Suprapubic skin (tissue), 4 donors: ENCODE results near the gene BMPR2. TPM values are rescaled to one million over a fixed set of nuclear protein-coding genes. Genes with fewer than 3 reads are reported as not detected.

Source experiments
- DNase-seq, 2 donors: peaks; one replicate each; pipeline ENCODE4 v3.0.0-alpha.2; 2019; ENCODE audit warnings: low spot score in 2 of 2
- H3K27ac ChIP-seq: fragments of 200-600 bp; sonication (generic); one replicate; pipeline ENCODE4 v1.5.1; 2019
- H3K27me3 ChIP-seq: fragments of 200-600 bp; sonication (generic); one replicate; pipeline ENCODE4 v1.5.1; 2019
- H3K36me3 ChIP-seq: fragments of 200-600 bp; sonication (generic); one replicate; pipeline ENCODE4 v1.5.1; 2019
- H3K4me1 ChIP-seq: fragments of 200-600 bp; sonication (generic); one replicate; pipeline ENCODE4 v1.5.1; 2019
- H3K4me3 ChIP-seq: fragments of 200-600 bp; sonication (generic); one replicate; pipeline ENCODE4 v1.5.1; 2019; ENCODE audit warnings: mild to moderate bottlenecking
- H3K9me3 ChIP-seq: fragments of 200-600 bp; sonication (generic); one replicate; pipeline ENCODE4 v1.5.1; 2019
- EP300 ChIP-seq: sonication (generic); formaldehyde crosslinking; IDR thresholded peaks from one replicate; pipeline ENCODE4 v1.6.1; 2017; ENCODE audit warnings: antibody characterized with exemption
- POLR2A ChIP-seq, 2 donors: fragments of 450-650 bp; IDR thresholded peaks; one replicate each; pipeline ENCODE4 v1.6.1; 2017; ENCODE audit warnings: antibody characterized with exemption in 2 of 2, mild to moderate bottlenecking in 2 of 2, moderate library complexity in 2 of 2
- POLR2AphosphoS5 ChIP-seq, 3 donors: sonication (generic); formaldehyde crosslinking; IDR thresholded peaks; one replicate each; pipeline ENCODE4 v1.6.1; 2017; ENCODE audit warnings: antibody characterized with exemption in 3 of 3
- WGBS: methylation state at CpG from one replicate; pipeline ENCODE4 v1.1.5; 2018; 5-methylcytosine and 5-hydroxymethylcytosine counted together
- total RNA-seq, 4 donors: library from RNA; depleted of rRNA; stranded (reverse); fragments of >200 nt; gene quantifications; one replicate each; pipeline ENCODE4 v1.1.0, GENCODE V29; 2016
- TF ChIP-seq, protein P1 (sequence below), 2 donors: fragments of 200-600 bp in 1 of 2; fragments of 450-650 bp in 1 of 2; sonication (generic) in 1 of 2; IDR thresholded peaks; one replicate each; pipeline ENCODE4 v1.5.1; 2016 to 2019; ENCODE audit warnings: antibody characterized with exemption in 2 of 2, mild to moderate bottlenecking in 1 of 2, moderate library complexity in 1 of 2

The BMPR2 gene
- total RNA-seq, 4 donors from 2014 or later: 37.8 to 47.1 (median 42.3) TPM

GRCh38 chr2:202408546-202409140 is 32.5 kb downstream of the BMPR2 start:
- 70% methylated on average over 6 of the region's 6 CpGs for WGBS

DNA sequence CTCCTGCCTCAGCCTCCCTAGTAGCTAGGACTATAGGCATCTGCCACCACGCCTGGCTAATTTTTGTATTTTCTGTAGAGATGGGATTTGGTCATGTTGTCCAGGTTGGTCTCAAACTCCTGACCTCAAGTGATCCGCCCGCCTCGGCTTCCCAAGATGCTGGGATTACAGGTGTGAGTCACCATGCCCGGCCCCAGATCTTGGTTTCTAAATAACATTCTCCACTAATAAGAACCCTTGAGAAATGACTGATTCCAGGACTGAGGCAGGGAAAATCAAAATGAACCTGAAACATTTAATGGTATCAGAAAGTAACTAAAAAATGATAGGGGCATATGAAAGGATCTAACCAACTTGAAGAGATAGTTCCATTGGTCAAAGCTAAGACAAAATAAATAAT is 34.0 kb downstream of the BMPR2 start:
- Histone ChIP-seq H3K4me1 (peaks cover 9% of the 10 kb centered on the region), H3K27me3 (no peaks in the 10 kb centered on the region)

More at GRCh38 chr2:202408546-202409140, 32.5 kb downstream of the BMPR2 start:
- TF ChIP-seq, protein P1, sequence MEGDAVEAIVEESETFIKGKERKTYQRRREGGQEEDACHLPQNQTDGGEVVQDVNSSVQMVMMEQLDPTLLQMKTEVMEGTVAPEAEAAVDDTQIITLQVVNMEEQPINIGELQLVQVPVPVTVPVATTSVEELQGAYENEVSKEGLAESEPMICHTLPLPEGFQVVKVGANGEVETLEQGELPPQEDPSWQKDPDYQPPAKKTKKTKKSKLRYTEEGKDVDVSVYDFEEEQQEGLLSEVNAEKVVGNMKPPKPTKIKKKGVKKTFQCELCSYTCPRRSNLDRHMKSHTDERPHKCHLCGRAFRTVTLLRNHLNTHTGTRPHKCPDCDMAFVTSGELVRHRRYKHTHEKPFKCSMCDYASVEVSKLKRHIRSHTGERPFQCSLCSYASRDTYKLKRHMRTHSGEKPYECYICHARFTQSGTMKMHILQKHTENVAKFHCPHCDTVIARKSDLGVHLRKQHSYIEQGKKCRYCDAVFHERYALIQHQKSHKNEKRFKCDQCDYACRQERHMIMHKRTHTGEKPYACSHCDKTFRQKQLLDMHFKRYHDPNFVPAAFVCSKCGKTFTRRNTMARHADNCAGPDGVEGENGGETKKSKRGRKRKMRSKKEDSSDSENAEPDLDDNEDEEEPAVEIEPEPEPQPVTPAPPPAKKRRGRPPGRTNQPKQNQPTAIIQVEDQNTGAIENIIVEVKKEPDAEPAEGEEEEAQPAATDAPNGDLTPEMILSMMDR (IDR thresholded peaks at IDR 0.05): no peak
- TF ChIP-seq EP300 (no peak), POLR2AphosphoS5 (IDR thresholded peaks at IDR 0.05) (no peak), POLR2A (IDR thresholded peaks at IDR 0.05) (no peak)
- Histone ChIP-seq H3K36me3 (no peaks in the 10 kb centered on the region), H3K9me3 (no peaks in the 10 kb centered on the region), H3K27ac (no peak overlapping the region), H3K27me3 (no peaks in the 10 kb centered on the region), H3K4me1 (peaks cover 9% of the 10 kb centered on the region), H3K4me3 (no peak overlapping the region)
- DNase-seq: no peak

GRCh38 chr2:202411097-202411496 is 35.0 kb downstream of the BMPR2 start:
- TF ChIP-seq POLR2AphosphoS5 (IDR thresholded peaks at IDR 0.05) (no peak), EP300 (no peak), POLR2A (IDR thresholded peaks at IDR 0.05) (no peak)
- TF ChIP-seq, protein P1 (IDR thresholded peaks at IDR 0.05): no peak
- DNase-seq: no peak
- no peak overlapping the region for H3K27ac ChIP-seq
- no peaks in the 10 kb centered on the region for H3K36me3 ChIP-seq
- no peaks in the 10 kb centered on the region for H3K27me3 ChIP-seq
- peaks cover 9% of the 10 kb centered on the region for H3K4me1 ChIP-seq
- no peaks in the 10 kb centered on the region for H3K9me3 ChIP-seq
- 88% methylated on average over 1 of the region's 1 CpG for WGBS
- H3K4me3 ChIP-seq: no peak overlapping the region

More for the DNA sequence above, 34.0 kb downstream of the BMPR2 start:
- no peak for DNase-seq
- no peak overlapping the region for H3K4me3 ChIP-seq
- TF ChIP-seq, protein P1 (IDR thresholded peaks at IDR 0.05): no peak
- TF ChIP-seq EP300 (no peak), POLR2AphosphoS5 (IDR thresholded peaks at IDR 0.05) (no peak), POLR2A (IDR thresholded peaks at IDR 0.05) (no peak)
- H3K27ac ChIP-seq: no peak overlapping the region
- 100% methylated on average over 5 of the region's 5 CpGs for WGBS
- H3K36me3 ChIP-seq: no peaks in the 10 kb centered on the region
- H3K9me3 ChIP-seq: no peaks in the 10 kb centered on the region

- Histone ChIP-seq H3K4me1 (no peaks in the 10 kb centered on the region), H3K4me3 (no peak overlapping the region), H3K36me3 (no peaks in the 10 kb centered on the region), H3K27ac (no peak overlapping the region), H3K27me3 (no peaks in the 10 kb centered on the region), H3K9me3 (no peaks in the 10 kb centered on the region)
- DNase-seq: no peak
- 96% methylated on average over 1 of the region's 1 CpG for WGBS
- TF ChIP-seq POLR2AphosphoS5 (IDR thresholded peaks at IDR 0.05): no peak
- no peak for TF ChIP-seq EP300
- TF ChIP-seq, protein P1 (IDR thresholded peaks at IDR 0.05): no peak
- TF ChIP-seq POLR2A (IDR thresholded peaks at IDR 0.05): no peak
These were observed 41.9 kb downstream of the BMPR2 start for GRCh38 chr2:202418027-202418426.

DNA sequence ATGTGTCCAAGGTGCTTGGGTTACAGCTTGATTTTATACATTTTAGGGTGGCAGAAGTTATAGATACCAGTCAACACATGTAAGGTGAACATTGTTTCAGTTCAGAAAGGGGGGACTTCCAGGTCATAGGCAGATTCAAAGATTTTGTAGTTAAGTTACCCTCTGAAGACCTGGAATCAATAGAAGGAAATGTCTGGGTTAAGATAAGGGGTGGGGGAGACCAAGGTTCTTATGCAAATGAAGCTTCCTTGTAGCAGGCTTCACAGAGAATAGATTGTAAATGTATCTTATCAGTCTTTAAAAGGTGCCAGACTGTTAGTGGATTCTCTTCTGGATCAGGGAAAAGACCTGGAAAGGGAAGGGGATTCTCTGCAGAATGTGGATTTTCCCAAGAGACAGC is 42.4 kb downstream of the BMPR2 start:
- H3K9me3 ChIP-seq: no peaks in the 10 kb centered on the region
- H3K27ac ChIP-seq: no peak overlapping the region
- TF ChIP-seq POLR2AphosphoS5 (IDR thresholded peaks at IDR 0.05) (no peak), EP300 (no peak), POLR2A (IDR thresholded peaks at IDR 0.05) (no peak)
- TF ChIP-seq, protein P1 (IDR thresholded peaks at IDR 0.05): no peak
- H3K4me1 ChIP-seq: no peaks in the 10 kb centered on the region
- H3K4me3 ChIP-seq: no peak overlapping the region
- H3K27me3 ChIP-seq: no peaks in the 10 kb centered on the region
- H3K36me3 ChIP-seq: no peaks in the 10 kb centered on the region
- DNase-seq: no peak
